ENCODE results near the gene RETREG2. TPM values are rescaled to one million over a fixed set of nuclear protein-coding genes. Genes with fewer than 3 reads are reported as not detected.

Gene RETREG2
- total RNA-seq, 1 experiment from 2014 or later: 46.7 TPM

DNA sequence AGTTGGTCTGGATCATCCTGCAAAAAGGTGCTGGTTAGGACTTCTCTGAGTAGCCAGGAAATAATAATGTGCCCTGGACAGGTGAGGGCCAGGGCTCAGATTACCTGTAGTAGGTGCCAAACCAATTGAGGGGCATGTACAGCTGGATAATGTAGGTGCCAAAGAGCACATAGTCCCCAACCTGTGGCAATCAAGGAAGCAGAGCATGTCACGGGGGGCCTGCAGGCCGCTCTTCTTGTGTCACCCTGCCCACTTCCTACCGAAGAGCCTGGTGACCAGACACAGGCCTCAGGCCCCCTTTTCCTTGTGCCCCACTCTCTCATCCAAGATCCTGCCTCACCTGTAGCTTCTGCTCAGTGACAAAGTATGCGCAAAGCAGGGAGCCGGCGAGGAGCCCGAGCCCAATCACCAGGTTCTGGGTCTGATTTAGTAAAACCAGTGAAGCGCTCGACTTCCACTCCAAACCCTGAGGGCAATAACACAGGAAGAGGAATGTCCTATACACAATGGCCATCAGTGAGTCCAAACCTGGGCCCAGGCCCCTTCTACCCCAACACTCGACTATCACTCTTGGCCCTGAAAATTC is 35.5 kb downstream of the RETREG2 start:
- Histone ChIP-seq H3K4me2 (ENCODE audit: insufficient read depth, insufficient read length, low read length) (no peak overlapping the region), H3K79me2 (ENCODE audit: insufficient read depth, low read length) (no peaks in the 10 kb centered on the region), H2AFZ (ENCODE audit: low read length) (no peak overlapping the region), H3K23me2 (ENCODE audit: insufficient read length, low read depth, low read length, poor library complexity, severe bottlenecking) (peaks cover 7% of the 10 kb centered on the region), H2BK120ac (ENCODE audit: low read depth, low read length, poor library complexity, severe bottlenecking) (no peak overlapping the region), H2BK12ac (ENCODE audit: insufficient read length, low read depth, low read length) (no peak overlapping the region), H4K8ac (replicated peaks; ENCODE audit: insufficient read length, low read depth, low read length) (no peak overlapping the region), H3K14ac (ENCODE audit: insufficient read depth, low read length) (no peak overlapping the region), H3T11ph (ENCODE audit: low read length) (no peak overlapping the region), H2BK5ac (ENCODE audit: insufficient read length, low read length) (no peak overlapping the region), H3K23ac (ENCODE audit: insufficient read length, low read depth, low read length) (no peak overlapping the region), H4K20me1 (ENCODE audit: control insufficient read depth, insufficient read depth, insufficient read length) (no peaks in the 10 kb centered on the region), H3K27ac (ENCODE audit: insufficient read length, low read depth, low read length) (no peak overlapping the region), H3K56ac (ENCODE audit: insufficient read length, low read depth, low read length) (no peak overlapping the region), H4K5ac (ENCODE audit: insufficient read length, low read depth, low read length) (no peak overlapping the region), H3K4me1 (ENCODE audit: insufficient read depth, low read length) (no peaks in the 10 kb centered on the region), H3K18ac (ENCODE audit: insufficient read length, low read depth, low read length) (no peak overlapping the region), H3K9ac (ENCODE audit: extremely low read depth, insufficient read length, low read length) (no peak overlapping the region), H3K9me3 (ENCODE audit: control insufficient read depth, low read depth, low read length) (no peaks in the 10 kb centered on the region), H4K91ac (ENCODE audit: insufficient read length, low read depth, low read length) (no peak overlapping the region), H3K4ac (ENCODE audit: low read depth, low read length) (no peak overlapping the region), H2BK20ac (ENCODE audit: low read depth, low read length, poor library complexity, severe bottlenecking) (no peak overlapping the region), H3K79me1 (ENCODE audit: insufficient read depth, low read depth, low read length, poor library complexity, severe bottlenecking) (no peaks in the 10 kb centered on the region), H3K27me3 (ENCODE audit: insufficient read depth, low read length) (no peaks in the 10 kb centered on the region), H2BK15ac (ENCODE audit: low read depth, low read length) (no peak overlapping the region), H2AK5ac (ENCODE audit: insufficient read length, low read length) (no peak overlapping the region)
- DNase-seq: no peak
- H3K27ac Mint-ChIP-seq: peak overlapping the region in 1 of 3 experiments; percentile 25; a peak in 1 of 7 replicates
- no CpG with 5 or more reads among the region's 10 CpGs for WGBS (ENCODE audit: extremely low coverage, insufficient read length, low lambda C conversion rate)
- TF ChIP-seq, protein P1, sequence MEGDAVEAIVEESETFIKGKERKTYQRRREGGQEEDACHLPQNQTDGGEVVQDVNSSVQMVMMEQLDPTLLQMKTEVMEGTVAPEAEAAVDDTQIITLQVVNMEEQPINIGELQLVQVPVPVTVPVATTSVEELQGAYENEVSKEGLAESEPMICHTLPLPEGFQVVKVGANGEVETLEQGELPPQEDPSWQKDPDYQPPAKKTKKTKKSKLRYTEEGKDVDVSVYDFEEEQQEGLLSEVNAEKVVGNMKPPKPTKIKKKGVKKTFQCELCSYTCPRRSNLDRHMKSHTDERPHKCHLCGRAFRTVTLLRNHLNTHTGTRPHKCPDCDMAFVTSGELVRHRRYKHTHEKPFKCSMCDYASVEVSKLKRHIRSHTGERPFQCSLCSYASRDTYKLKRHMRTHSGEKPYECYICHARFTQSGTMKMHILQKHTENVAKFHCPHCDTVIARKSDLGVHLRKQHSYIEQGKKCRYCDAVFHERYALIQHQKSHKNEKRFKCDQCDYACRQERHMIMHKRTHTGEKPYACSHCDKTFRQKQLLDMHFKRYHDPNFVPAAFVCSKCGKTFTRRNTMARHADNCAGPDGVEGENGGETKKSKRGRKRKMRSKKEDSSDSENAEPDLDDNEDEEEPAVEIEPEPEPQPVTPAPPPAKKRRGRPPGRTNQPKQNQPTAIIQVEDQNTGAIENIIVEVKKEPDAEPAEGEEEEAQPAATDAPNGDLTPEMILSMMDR (conservative IDR thresholded peaks at IDR 0.05): no peak
- H3K4me3 Mint-ChIP-seq: no peak overlapping the region
- H3K4me1 Mint-ChIP-seq: peaks cover 11 to 17% of the 10 kb centered on the region in 2 experiments
- peaks cover 15 to 67% (median 60%) of the 10 kb centered on the region in 3 experiments for H3K36me3 Mint-ChIP-seq (ENCODE audit: insufficient read depth in 1 of 3, low read depth in 3 of 3)
- no peaks in the 10 kb centered on the region; the same call in 1 of the 2 replicates for H3K27me3 Mint-ChIP-seq (ENCODE audit: low read depth)
- no peaks in the 10 kb centered on the region for H3K9me3 Mint-ChIP-seq
